HepG2 (cell line): ENCODE measurements around the gene AUP1. TPM values are rescaled to one million over a fixed set of nuclear protein-coding genes. Genes with fewer than 3 reads are reported as not detected.

Source experiments
- CREB1 ChIP-seq, 2 experiments: fragments of 450-650 bp in 1 of 2; IDR thresholded peaks; 2 replicates each; pipeline ENCODE4 v1.6.1; 2016 to 2017; ENCODE audit warnings: control low read depth in 1 of 2, mild to moderate bottlenecking in 1 of 2, missing compliant biosample characterization in 1 of 2, missing genetic modification characterization in 1 of 2
- CTCF ChIP-seq: sonication (generic); formaldehyde crosslinking; IDR thresholded peaks from 2 replicates; pipeline ENCODE4 v1.5.0; 2020; ENCODE audit warnings: mild to moderate bottlenecking, missing genetic modification reagents, moderate library complexity
- GZF1 ChIP-seq: sonication (generic); formaldehyde crosslinking; IDR thresholded peaks from 2 replicates; pipeline ENCODE4 v1.5.1; 2020; ENCODE audit warnings: mild to moderate bottlenecking, missing genetic modification reagents
- HOXA3 ChIP-seq: sonication (generic); formaldehyde crosslinking; IDR thresholded peaks from 2 replicates; pipeline ENCODE4 v1.5.0; 2020; ENCODE audit warnings: missing genetic modification reagents
- MEIS1 ChIP-seq: sonication (generic); formaldehyde crosslinking; IDR thresholded peaks from 2 replicates; pipeline ENCODE4 v1.9.0; 2021; ENCODE audit warnings: mild to moderate bottlenecking, missing genetic modification reagents, moderate library complexity, borderline replicate concordance
- MLX ChIP-seq: IDR thresholded peaks from 2 replicates; pipeline ENCODE4 v1.6.1; 2016
- PPARG ChIP-seq: conservative IDR thresholded peaks from 2 replicates; pipeline ENCODE4 v1.6.1; 2016; ENCODE audit warnings: missing biosample characterization, missing genetic modification reagents
- RARG ChIP-seq: sonication (generic); formaldehyde crosslinking; IDR thresholded peaks from 2 replicates; pipeline ENCODE4 v1.4.0; 2020; ENCODE audit warnings: low read depth, mild to moderate bottlenecking, missing genetic modification reagents
- SIX1 ChIP-seq: sonication (generic); formaldehyde crosslinking; IDR thresholded peaks from 2 replicates; pipeline ENCODE4 v1.4.0; 2020; ENCODE audit warnings: missing genetic modification reagents, borderline replicate concordance
- SNAPC2 ChIP-seq: sonication (generic); formaldehyde crosslinking; IDR thresholded peaks from 2 replicates; pipeline ENCODE4 v1.8.1; 2022; ENCODE audit warnings: mild to moderate bottlenecking, missing genetic modification reagents
- SRF ChIP-seq: IDR thresholded peaks from 2 replicates; pipeline ENCODE4 v1.6.1; 2011; ENCODE audit warnings: mild to moderate bottlenecking, low read depth, low read length, moderate library complexity
- TCF7 ChIP-seq: sonication (generic); IDR thresholded peaks from 2 replicates; pipeline ENCODE4 v1.6.1; 2016; ENCODE audit warnings: antibody characterized with exemption, low read depth
- TCF7L2 ChIP-seq: IDR thresholded peaks from 2 replicates; pipeline ENCODE4 v1.6.1; 2011; ENCODE audit warnings: mild to moderate bottlenecking, low read depth, low read length, moderate library complexity
- ZBTB3 ChIP-seq: sonication (generic); formaldehyde crosslinking; IDR thresholded peaks from 2 replicates; pipeline ENCODE4 v1.4.0; 2020; ENCODE audit warnings: low read depth, mild to moderate bottlenecking, moderate library complexity, missing genetic modification reagents, borderline replicate concordance
- ZBTB33 ChIP-seq: sonication (generic); formaldehyde crosslinking; IDR thresholded peaks from 2 replicates; pipeline ENCODE4 v1.4.0; 2020; ENCODE audit warnings: missing genetic modification reagents
- ZNF331 ChIP-seq: sonication (generic); formaldehyde crosslinking; IDR thresholded peaks from 2 replicates; pipeline ENCODE4 v1.4.0; 2020; ENCODE audit warnings: missing genetic modification reagents
- ZNF740 ChIP-seq: sonication (generic); formaldehyde crosslinking; IDR thresholded peaks from 2 replicates; pipeline ENCODE4 v1.4.0; 2020; ENCODE audit warnings: missing genetic modification reagents
- ZNF883 ChIP-seq: sonication (generic); formaldehyde crosslinking; IDR thresholded peaks from 2 replicates; pipeline ENCODE4 v1.5.1; 2020; ENCODE audit warnings: mild to moderate bottlenecking, missing genetic modification reagents; ENCODE audit errors: not compliant biosample characterization
- polyA plus RNA-seq, 8 experiments: library from polyadenylated mRNA; depleted of rRNA in 3 of 8; stranded (reverse) in 7 of 8; unstranded in 1 of 8; fragments of >200 nt; fragmentation: Illumina TruSeq in 4 of 8; extraction: Trizol in 4 of 8; gene quantifications; 2 replicates each; pipeline versions ENCODE4 v1.2.1 to v1.2.3, GENCODE V29; 2011 to 2016; ENCODE audit warnings: low read depth in 4 of 8, missing spikeins in 1 of 8, mixed read lengths in 1 of 8; ENCODE audit not compliant: insufficient read depth in 1 of 8
- total RNA-seq, 5 experiments: library from RNA; depleted of rRNA; stranded (reverse); fragments of >200 nt; fragmentation: Illumina TruSeq; extraction: Trizol; gene quantifications; 2 replicates each; pipeline ENCODE4 v1.2.3, GENCODE V29; 2016; ENCODE audit warnings: low read depth in 1 of 5

Gene AUP1
- total and polyA plus RNA-seq, 2 of the 13 experiments (the other 11 are each of a cell fraction or from before 2014, with no cell fraction given) = 174 to 267 TPM

- TF ChIP-seq SIX1 (CRISPR knock-in tag) (0 out of 2 replicates have a peak, but pooled peaks have one; percentile 19), RARG (CRISPR knock-in tag) (no peak), MLX (no peak), PPARG (CRISPR knock-in tag) (peak; percentile 68), MEIS1 (CRISPR knock-in tag) (0 out of 2 replicates have a peak, but pooled peaks have one; percentile 35), TCF7L2 (no peak), TCF7 (0 out of 2 replicates have a peak, but pooled peaks have one; percentile 17), GZF1 (CRISPR knock-in tag) (no peak), ZBTB33 (CRISPR knock-in tag) (peak; percentile 73), CTCF (no peak), HOXA3 (CRISPR knock-in tag) (peak; percentile 66), ZNF331 (CRISPR knock-in tag) (peak; percentile 44; the same call in 1 of the 2 replicates), CREB1 (IDR thresholded peaks at IDR 0.05) (0 out of 2 replicates have a peak, but pooled peaks have one; percentile 15), CREB1 (CRISPR knock-in tag; IDR thresholded peaks at IDR 0.05) (0 out of 2 replicates have a peak, but pooled peaks have one; percentile 11), SNAPC2 (CRISPR knock-in tag) (0 out of 2 replicates have a peak, but pooled peaks have one; percentile 23), ZNF740 (CRISPR knock-in tag) (no peak), SRF (no peak), ZNF883 (CRISPR knock-in tag) (no peak), ZBTB3 (no peak)
These were observed 43.4 kb downstream of the AUP1 start (continued) for GRCh38 chr2:74486141-74486540.
